Measurements from ENCODE around the gene ANO5. TPM values are rescaled to one million over a fixed set of nuclear protein-coding genes. Genes with fewer than 3 reads are reported as not detected.

Gene ANO5
- total RNA-seq, 1 donor from 2014 or later = 2.5 TPM

- H3K4me3 ChIP-seq (ENCODE audit: low read depth, low read length) = peak overlapping the region; percentile 48
- TF ChIP-seq CTCF (IDR thresholded peaks at IDR 0.05; ENCODE audit: insufficient read depth, low read length, poor library complexity, severe bottlenecking) = no peak
- no peaks in the 10 kb centered on the region for H3K36me3 ChIP-seq (ENCODE audit: control insufficient read depth, insufficient read depth, low read length)
- no peak for DNase-seq (ENCODE audit: low read depth)
- no peaks in the 10 kb centered on the region for H3K27me3 ChIP-seq (ENCODE audit: control insufficient read depth, insufficient read depth, low read length)
Observed at GRCh38 chr11:22193348-22194051, 615 bp downstream of the ANO5 start.

GRCh38 chr11:22194306-22194705 is 1.4 kb downstream of the ANO5 start:
- no peak for TF ChIP-seq CTCF (IDR thresholded peaks at IDR 0.05; ENCODE audit: insufficient read depth, low read length, poor library complexity, severe bottlenecking)
- Histone ChIP-seq H3K27me3 (ENCODE audit: control insufficient read depth, insufficient read depth, low read length) (no peaks in the 10 kb centered on the region), H3K4me3 (ENCODE audit: low read depth, low read length) (no peak overlapping the region), H3K36me3 (ENCODE audit: control insufficient read depth, insufficient read depth, low read length) (no peaks in the 10 kb centered on the region)
- no peak for DNase-seq (ENCODE audit: low read depth)

- no peak for TF ChIP-seq CTCF (IDR thresholded peaks at IDR 0.05; ENCODE audit: insufficient read depth, low read length, poor library complexity, severe bottlenecking)
- no peak for DNase-seq (ENCODE audit: low read depth)
- no peaks in the 10 kb centered on the region for H3K36me3 ChIP-seq (ENCODE audit: control insufficient read depth, insufficient read depth, low read length)
- no peak overlapping the region for H3K4me3 ChIP-seq (ENCODE audit: low read depth, low read length)
- no peaks in the 10 kb centered on the region for H3K27me3 ChIP-seq (ENCODE audit: control insufficient read depth, insufficient read depth, low read length)
Observed at GRCh38 chr11:22194907-22195306, 2.0 kb downstream of the ANO5 start.

- Histone ChIP-seq H3K27me3 (ENCODE audit: control insufficient read depth, insufficient read depth, low read length) (no peaks in the 10 kb centered on the region), H3K4me3 (ENCODE audit: low read depth, low read length) (no peak overlapping the region), H3K36me3 (ENCODE audit: control insufficient read depth, insufficient read depth, low read length) (no peaks in the 10 kb centered on the region)
- TF ChIP-seq CTCF (IDR thresholded peaks at IDR 0.05; ENCODE audit: insufficient read depth, low read length, poor library complexity, severe bottlenecking) = no peak
- no peak for DNase-seq (ENCODE audit: low read depth)
Observed at GRCh38 chr11:22197139-22198005, 4.5 kb downstream of the ANO5 start.

- no peak for TF ChIP-seq CTCF (IDR thresholded peaks at IDR 0.05; ENCODE audit: insufficient read depth, low read length, poor library complexity, severe bottlenecking)
- no peak for DNase-seq (ENCODE audit: low read depth)
- H3K36me3 ChIP-seq (ENCODE audit: control insufficient read depth, insufficient read depth, low read length) = no peaks in the 10 kb centered on the region
- no peaks in the 10 kb centered on the region for H3K27me3 ChIP-seq (ENCODE audit: control insufficient read depth, insufficient read depth, low read length)
- H3K4me3 ChIP-seq (ENCODE audit: low read depth, low read length) = no peak overlapping the region
Observed at GRCh38 chr11:22199243-22199642, 6.4 kb downstream of the ANO5 start.
